Measurements from ENCODE around the gene MYO1A.
"Not testable (repeated sequence)": the region's sequence is repeated elsewhere in the genome, so short reads cannot be mapped to it uniquely, and the experiment has no call there.

The MYO1A gene

GRCh38 chr12:56991319-56992246, 58.3 kb downstream of the MYO1A start:
- no peak for DNase-seq

- no peak for DNase-seq
Observed at GRCh38 chr12:56990648-56991318, 59.1 kb downstream of the MYO1A start.

- no peak for DNase-seq
Observed at GRCh38 chr12:56989861-56990610, 59.9 kb downstream of the MYO1A start.

- DNase-seq, result no peak
Observed at GRCh38 chr12:56988207-56988739, 61.7 kb downstream of the MYO1A start.

GRCh38 chr12:56987551-56988053, 62.3 kb downstream of the MYO1A start:
- peak; percentile 76 for DNase-seq

- DNase-seq, result no peak
Observed at GRCh38 chr12:56987011-56987410, 62.9 kb downstream of the MYO1A start.

- DNase-seq, result not testable (repeated sequence)
Observed at GRCh38 chr12:56985714-56986113, 64.2 kb downstream of the MYO1A start.

- DNase-seq, result no peak
Observed at GRCh38 chr12:56983386-56983785, 66.5 kb downstream of the MYO1A start.

- not testable (repeated sequence) for DNase-seq
Observed at GRCh38 chr12:56982578-56983236, 67.2 kb downstream of the MYO1A start.

GRCh38 chr12:56980941-56981530, 68.9 kb downstream of the MYO1A start:
- DNase-seq, result no peak

GRCh38 chr12:56980268-56980667, 69.7 kb downstream of the MYO1A start:
- no peak for DNase-seq

GRCh38 chr12:56979628-56980027, 70.3 kb downstream of the MYO1A start:
- DNase-seq, result no peak

Data from activated T-cell treated with anti-CD3 and anti-CD28 coated beads, Interleukin-2, amount 50 U/mL, for 1 hour (primary cell).